Astrocyte (in vitro differentiated cells and primary cell): ENCODE data around the gene HOXD9. TPM values are rescaled to one million over a fixed set of nuclear protein-coding genes. Genes with fewer than 3 reads are reported as not detected.
A peak's percentile ranks its signal among the peaks of the same experiment; 100 is the strongest.

Experiments
- DNase-seq: peaks from one replicate; pipeline ENCODE4 v3.0.0-alpha.2; 2010; ENCODE audit warnings: low read depth
- FAIRE-seq: peaks from 2 replicates; lab custom pipeline; 2011; peaks lifted over from hg19 to GRCh38; lab: Jason Lieb, UNC
- H2AFZ ChIP-seq: 2 replicates; pipeline ENCODE4 v1.6.0; 2012; ENCODE audit warnings: low read depth, low read length, inconsistent platforms
- H3K27ac ChIP-seq: 2 replicates; pipeline ENCODE4 v1.5.1; 2011; ENCODE audit warnings: low read depth, low read length, inconsistent platforms
- H3K27me3 ChIP-seq: 2 replicates; pipeline ENCODE4 v1.6.0; 2011; ENCODE audit warnings: low read length, inconsistent platforms; ENCODE audit not compliant: insufficient read depth
- H3K36me3 ChIP-seq: 2 replicates; pipeline ENCODE4 v1.5.1; 2011; ENCODE audit warnings: low read length, inconsistent platforms; ENCODE audit not compliant: insufficient read depth
- H3K4me1 ChIP-seq: 2 replicates; pipeline ENCODE4 v1.5.1; 2011; ENCODE audit warnings: low read length, inconsistent platforms; ENCODE audit not compliant: insufficient read depth
- H3K4me2 ChIP-seq: 2 replicates; pipeline ENCODE4 v1.6.0; 2012; ENCODE audit warnings: low read length, inconsistent platforms
- H3K4me3 ChIP-seq: 2 replicates; pipeline ENCODE4 v1.5.1; 2011; ENCODE audit warnings: low read depth, mild to moderate bottlenecking, low read length, inconsistent platforms; ENCODE audit not compliant: insufficient read depth
- H3K79me2 ChIP-seq: 2 replicates; pipeline ENCODE4 v1.6.0; 2012; ENCODE audit warnings: mild to moderate bottlenecking, low read length, inconsistent platforms; ENCODE audit not compliant: insufficient read depth
- H3K9ac ChIP-seq: 2 replicates; pipeline ENCODE4 v1.6.0; 2012; ENCODE audit warnings: mild to moderate bottlenecking, low read length, inconsistent platforms
- H3K9me3 ChIP-seq: 2 replicates; pipeline ENCODE4 v1.5.1; 2012; ENCODE audit warnings: low read depth, mild to moderate bottlenecking, low read length, inconsistent platforms; ENCODE audit not compliant: insufficient read depth
- H4K20me1 ChIP-seq: 2 replicates; pipeline ENCODE4 v1.6.0; 2012; ENCODE audit warnings: low read length, inconsistent platforms; ENCODE audit not compliant: insufficient read depth
- H3K27ac Mint-ChIP-seq: one replicate; pipeline ENCODE4 v1.8.0; 2021; ENCODE audit warnings: mild to moderate bottlenecking, mixed read lengths; ENCODE audit not compliant: unreplicated experiment
- H3K27me3 Mint-ChIP-seq: one replicate; pipeline ENCODE4 v1.8.0; 2021; ENCODE audit warnings: low read depth, mixed read lengths; ENCODE audit not compliant: unreplicated experiment
- H3K36me3 Mint-ChIP-seq: one replicate; pipeline ENCODE4 v1.8.0; 2021; ENCODE audit warnings: low read depth, mixed read lengths; ENCODE audit not compliant: unreplicated experiment
- H3K4me1 Mint-ChIP-seq: one replicate; pipeline ENCODE4 v1.8.0; 2021; ENCODE audit warnings: low read depth, mixed read lengths; ENCODE audit not compliant: unreplicated experiment
- H3K4me3 Mint-ChIP-seq: one replicate; pipeline ENCODE4 v1.8.0; 2021; ENCODE audit warnings: mild to moderate bottlenecking, moderate library complexity, mixed read lengths; ENCODE audit not compliant: unreplicated experiment
- H3K9me3 Mint-ChIP-seq: one replicate; pipeline ENCODE4 v1.8.0; 2021; ENCODE audit warnings: mild to moderate bottlenecking, mixed read lengths; ENCODE audit not compliant: unreplicated experiment
- EZH2 ChIP-seq: IDR thresholded peaks from 2 replicates; pipeline ENCODE4 v1.6.1; 2012; ENCODE audit warnings: mild to moderate bottlenecking, low read length, inconsistent platforms; ENCODE audit not compliant: insufficient read depth
- total RNA-seq: library from RNA; stranded (reverse); gene quantifications from 2 replicates; pipeline ENCODE4 v1.2.1, GENCODE V29; 2021
- TF ChIP-seq, protein P1 (sequence below): IDR thresholded peaks from 2 replicates; pipeline ENCODE4 v1.5.1; 2011; ENCODE audit warnings: low read depth, mild to moderate bottlenecking, inconsistent platforms, low read length, moderate library complexity; ENCODE audit not compliant: insufficient read depth

HOXD9 gene
- total RNA-seq, 1 donor from 2014 or later = not detected

GRCh38 chr2:176089843-176090395, 32.6 kb upstream of the HOXD9 start:
- no peaks in the 10 kb centered on the region for H3K4me1 ChIP-seq
- H3K9me3 Mint-ChIP-seq = peaks cover 38% of the 10 kb centered on the region
- no peak for DNase-seq
- no peak overlapping the region for H2AFZ ChIP-seq
- no peak overlapping the region for H3K27ac ChIP-seq
- H3K79me2 ChIP-seq = no peaks in the 10 kb centered on the region
- peaks cover 7% of the 10 kb centered on the region for H4K20me1 ChIP-seq
- peaks cover 94% of the 10 kb centered on the region for H3K27me3 ChIP-seq
- no peak overlapping the region for H3K4me3 ChIP-seq
- H3K36me3 ChIP-seq = no peaks in the 10 kb centered on the region
- H3K4me3 Mint-ChIP-seq = no peak overlapping the region
- no peak overlapping the region for H3K4me2 ChIP-seq
- H3K27ac Mint-ChIP-seq = no peak overlapping the region
- H3K4me1 Mint-ChIP-seq = no peaks in the 10 kb centered on the region
- H3K36me3 Mint-ChIP-seq = peaks cover 5% of the 10 kb centered on the region
- FAIRE-seq = no peak
- H3K27me3 Mint-ChIP-seq = peaks cover 92% of the 10 kb centered on the region
- TF ChIP-seq, protein P1, sequence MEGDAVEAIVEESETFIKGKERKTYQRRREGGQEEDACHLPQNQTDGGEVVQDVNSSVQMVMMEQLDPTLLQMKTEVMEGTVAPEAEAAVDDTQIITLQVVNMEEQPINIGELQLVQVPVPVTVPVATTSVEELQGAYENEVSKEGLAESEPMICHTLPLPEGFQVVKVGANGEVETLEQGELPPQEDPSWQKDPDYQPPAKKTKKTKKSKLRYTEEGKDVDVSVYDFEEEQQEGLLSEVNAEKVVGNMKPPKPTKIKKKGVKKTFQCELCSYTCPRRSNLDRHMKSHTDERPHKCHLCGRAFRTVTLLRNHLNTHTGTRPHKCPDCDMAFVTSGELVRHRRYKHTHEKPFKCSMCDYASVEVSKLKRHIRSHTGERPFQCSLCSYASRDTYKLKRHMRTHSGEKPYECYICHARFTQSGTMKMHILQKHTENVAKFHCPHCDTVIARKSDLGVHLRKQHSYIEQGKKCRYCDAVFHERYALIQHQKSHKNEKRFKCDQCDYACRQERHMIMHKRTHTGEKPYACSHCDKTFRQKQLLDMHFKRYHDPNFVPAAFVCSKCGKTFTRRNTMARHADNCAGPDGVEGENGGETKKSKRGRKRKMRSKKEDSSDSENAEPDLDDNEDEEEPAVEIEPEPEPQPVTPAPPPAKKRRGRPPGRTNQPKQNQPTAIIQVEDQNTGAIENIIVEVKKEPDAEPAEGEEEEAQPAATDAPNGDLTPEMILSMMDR = no peak
- no peak for TF ChIP-seq EZH2
- no peak overlapping the region for H3K9ac ChIP-seq
- peaks cover 1% of the 10 kb centered on the region for H3K9me3 ChIP-seq

DNA sequence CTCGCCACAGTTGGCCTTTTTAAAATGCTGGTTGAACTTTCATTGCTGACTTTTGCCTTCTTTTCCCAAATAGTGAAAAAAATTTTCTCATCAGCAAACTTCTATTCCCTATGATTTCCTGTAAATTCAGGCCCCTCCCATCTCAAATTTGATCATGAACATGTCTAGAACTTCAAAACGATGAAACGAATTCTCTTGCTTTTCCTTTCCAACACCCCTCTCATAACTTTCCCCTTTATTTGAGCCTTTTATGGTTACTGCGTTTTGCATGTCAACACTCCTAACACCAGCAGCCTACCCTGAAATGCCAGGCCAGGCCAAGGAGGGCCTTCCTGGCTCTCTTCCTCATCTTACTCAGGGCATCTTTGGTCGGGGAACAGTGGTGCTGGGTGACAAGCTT, 31.7 kb upstream of the HOXD9 start:
- Mint-ChIP-seq H3K4me1 (no peaks in the 10 kb centered on the region), H3K4me3 (no peak overlapping the region), H3K27ac (peak overlapping the region; percentile 4), H3K9me3 (peaks cover 38% of the 10 kb centered on the region), H3K27me3 (peaks cover 91% of the 10 kb centered on the region), H3K36me3 (peaks cover 5% of the 10 kb centered on the region)
- H4K20me1 ChIP-seq = peaks cover 5% of the 10 kb centered on the region
- H3K4me3 ChIP-seq = no peak overlapping the region
- no peak overlapping the region for H2AFZ ChIP-seq
- peaks cover 94% of the 10 kb centered on the region for H3K27me3 ChIP-seq
- TF ChIP-seq, protein P1 = no peak
- TF ChIP-seq EZH2 = no peak
- DNase-seq (no peak), FAIRE-seq (no peak)
- H3K36me3 ChIP-seq = no peaks in the 10 kb centered on the region
- H3K9me3 ChIP-seq = no peaks in the 10 kb centered on the region
- H3K4me1 ChIP-seq = no peaks in the 10 kb centered on the region
- no peaks in the 10 kb centered on the region for H3K79me2 ChIP-seq
- H3K4me2 ChIP-seq = no peak overlapping the region
- no peak overlapping the region for H3K9ac ChIP-seq
- no peak overlapping the region for H3K27ac ChIP-seq
